Measurements from ENCODE around the gene RAB23. TPM values are rescaled to one million over a fixed set of nuclear protein-coding genes. Genes with fewer than 3 reads are reported as not detected.
A peak's percentile ranks its signal among the peaks of the same experiment; 100 is the strongest.
"Not testable (repeated sequence)": the region's sequence is repeated elsewhere in the genome, so short reads cannot be mapped to it uniquely, and the experiment has no call there.

RAB23 gene
- total RNA-seq, 1 experiment from 2014 or later, result 8.4 TPM

GRCh38 chr6:57243954-57244353, 21.8 kb upstream of the RAB23 start:
- no peak overlapping the region for H3K4me3 Mint-ChIP-seq (ENCODE audit: unreplicated experiment)
- no peaks in the 10 kb centered on the region for H3K36me3 Mint-ChIP-seq (ENCODE audit: insufficient read depth, unreplicated experiment)
- no peak overlapping the region for H3K27ac Mint-ChIP-seq (ENCODE audit: low read depth, unreplicated experiment)
- H3K4me1 Mint-ChIP-seq (ENCODE audit: insufficient read depth, unreplicated experiment), result no peaks in the 10 kb centered on the region
- no peak for TF ChIP-seq CTCF (IDR thresholded peaks at IDR 0.05; ENCODE audit: unreplicated experiment)
- intact Hi-C loops (cut with micrococcal nuclease), result no loop called here
- no TSS peak for BruUV-seq (replicated peaks)
- H3K27me3 Mint-ChIP-seq (ENCODE audit: insufficient read depth, unreplicated experiment), result no peaks in the 10 kb centered on the region
- DNase-seq (ENCODE audit: unreplicated experiment), result no peak
- H3K9me3 Mint-ChIP-seq (ENCODE audit: unreplicated experiment), result no peaks in the 10 kb centered on the region
- POLR2A ChIA-PET, result no interaction called here
- CTCF ChIA-PET, result no interaction called here

- DNase-seq (ENCODE audit: unreplicated experiment); BruUV-seq (replicated peaks); POLR2A ChIA-PET; H3K4me3 Mint-ChIP-seq (ENCODE audit: unreplicated experiment); H3K27me3 Mint-ChIP-seq (ENCODE audit: insufficient read depth, unreplicated experiment); H3K4me1 Mint-ChIP-seq (ENCODE audit: insufficient read depth, unreplicated experiment); H3K9me3 Mint-ChIP-seq (ENCODE audit: unreplicated experiment); H3K36me3 Mint-ChIP-seq (ENCODE audit: insufficient read depth, unreplicated experiment); intact Hi-C loops (cut with micrococcal nuclease): not testable (repeated sequence)
- CTCF ChIA-PET, result interaction anchor here (0.9 kb wide), 1 partner anchor 74 kb away, joined by 3 read pairs; the partner anchor contains the start of gene PRIM2
- H3K27ac Mint-ChIP-seq (ENCODE audit: low read depth, unreplicated experiment), result peak overlapping the region; percentile 53
Observed at GRCh38 chr6:57243526-57243925, 21.4 kb upstream of the RAB23 start.

DNA sequence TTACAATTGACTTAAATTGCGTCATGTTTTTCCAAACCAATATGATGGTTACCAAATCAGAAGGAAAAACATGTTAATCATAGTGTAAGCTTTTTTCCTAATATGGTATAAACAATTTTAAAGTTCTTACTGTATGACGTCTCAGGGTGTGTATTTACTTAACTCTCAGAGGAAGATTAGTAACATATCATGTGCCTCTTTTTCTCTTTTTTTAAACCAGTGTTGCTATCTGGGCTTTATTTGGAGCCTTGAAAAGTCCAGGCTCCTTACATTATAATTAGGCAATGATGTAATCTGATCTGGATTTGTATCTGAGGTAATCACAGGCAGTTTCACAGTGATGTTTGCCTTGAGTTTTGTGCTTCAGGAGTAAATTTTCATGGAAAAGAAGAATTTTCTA, 20.4 kb upstream of the RAB23 start:
- peak; percentile 63 for DNase-seq (ENCODE audit: unreplicated experiment)
- BruUV-seq (replicated peaks), result no TSS peak
- POLR2A ChIA-PET, result interaction anchor here (1.3 kb wide), 1 partner anchor 21 kb away, joined by 6 read pairs; the partner anchor contains the start of gene RAB23
- Mint-ChIP-seq H3K4me1 (ENCODE audit: insufficient read depth, unreplicated experiment) (no peaks in the 10 kb centered on the region), H3K27me3 (ENCODE audit: insufficient read depth, unreplicated experiment) (no peaks in the 10 kb centered on the region), H3K27ac (ENCODE audit: low read depth, unreplicated experiment) (peak overlapping the region; percentile 53), H3K36me3 (ENCODE audit: insufficient read depth, unreplicated experiment) (no peaks in the 10 kb centered on the region), H3K4me3 (ENCODE audit: unreplicated experiment) (no peak overlapping the region), H3K9me3 (ENCODE audit: unreplicated experiment) (no peaks in the 10 kb centered on the region)
- CTCF ChIA-PET, result no interaction called here
- TF ChIP-seq CTCF (IDR thresholded peaks at IDR 0.05; ENCODE audit: unreplicated experiment), result no peak
- intact Hi-C loops (cut with micrococcal nuclease), result no loop called here

GRCh38 chr6:57226221-57226620, 4.1 kb upstream of the RAB23 start:
- intact Hi-C loops (cut with micrococcal nuclease), result no loop called here
- Mint-ChIP-seq H3K36me3 (ENCODE audit: insufficient read depth, unreplicated experiment) (no peaks in the 10 kb centered on the region), H3K4me3 (ENCODE audit: unreplicated experiment) (no peak overlapping the region), H3K4me1 (ENCODE audit: insufficient read depth, unreplicated experiment) (peaks cover 12% of the 10 kb centered on the region), H3K9me3 (ENCODE audit: unreplicated experiment) (no peaks in the 10 kb centered on the region), H3K27ac (ENCODE audit: low read depth, unreplicated experiment) (no peak overlapping the region), H3K27me3 (ENCODE audit: insufficient read depth, unreplicated experiment) (no peaks in the 10 kb centered on the region)
- CTCF ChIA-PET, result interaction anchor here (0.6 kb wide), 1 partner anchor 36 kb away, joined by 3 read pairs; no protein-coding TSS in a partner anchor
- DNase-seq (ENCODE audit: unreplicated experiment), result no peak
- no peak for TF ChIP-seq CTCF (IDR thresholded peaks at IDR 0.05; ENCODE audit: unreplicated experiment)
- POLR2A ChIA-PET, result interaction anchor here (0.6 kb wide), 1 partner anchor 80 kb away, joined by 4 read pairs; no protein-coding TSS in a partner anchor
- no TSS peak for BruUV-seq (replicated peaks)

Data from MCF 10A (cell line).